ENCODE results near the gene BBLN.

Gene BBLN

DNA sequence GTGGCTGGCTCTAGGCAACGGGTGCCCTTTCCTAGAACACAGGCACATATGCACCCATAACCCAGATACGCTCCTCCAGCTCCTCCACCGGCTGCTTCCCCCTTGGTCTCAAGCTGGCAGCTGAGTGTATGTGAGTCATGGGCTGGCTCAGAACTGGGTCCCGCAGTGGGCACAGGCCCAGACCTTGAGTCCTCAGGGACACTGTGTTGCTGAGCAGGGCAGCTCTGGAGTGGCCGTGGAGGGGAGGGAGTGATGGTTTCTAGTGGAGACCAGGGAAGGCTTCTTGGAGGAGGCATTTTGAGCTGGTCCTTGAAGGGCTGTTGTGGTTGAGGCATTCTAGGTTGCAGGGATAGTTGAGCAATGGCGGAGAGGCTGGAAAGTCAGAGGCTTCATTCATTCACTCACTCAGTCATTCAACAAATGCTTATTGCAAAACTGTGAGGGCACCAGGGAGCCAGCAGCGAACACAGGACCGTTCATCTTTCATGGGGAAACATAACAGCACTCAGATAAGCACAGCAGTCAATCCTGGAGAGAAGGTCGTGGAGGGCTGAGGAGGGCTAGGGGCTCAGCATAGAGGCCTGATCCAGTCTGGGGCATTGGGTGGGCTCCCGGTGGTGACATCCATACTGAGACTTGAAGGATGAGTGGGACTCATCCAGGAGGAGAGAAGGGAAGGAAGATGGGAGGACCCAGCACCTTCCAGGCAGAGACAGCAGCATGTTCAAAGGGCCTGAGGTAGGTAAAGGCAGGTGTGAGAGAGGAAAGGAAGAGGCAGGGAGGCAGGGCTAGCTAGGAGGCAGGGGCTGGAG, 2.4 kb downstream of the BBLN start:
- no peaks in the 10 kb centered on the region for H3K27me3 ChIP-seq (ENCODE audit: low read depth, low read length)
- H4K20me1 ChIP-seq (ENCODE audit: insufficient read depth, low read length), result no peaks in the 10 kb centered on the region
- H3K27ac ChIP-seq (ENCODE audit: low read length), result no peak overlapping the region
- no peak overlapping the region for H3K4me2 ChIP-seq (ENCODE audit: low read length)
- TF ChIP-seq CTCF (IDR thresholded peaks at IDR 0.05; ENCODE audit: low read depth, low read length), result no peak
- no peak for TF ChIP-seq EZH2phosphoT487 (IDR thresholded peaks at IDR 0.05; ENCODE audit: low read depth)
- peaks cover 31% of the 10 kb centered on the region for H3K36me3 ChIP-seq (replicated peaks; ENCODE audit: low read depth, low read length)
- peaks cover 12% of the 10 kb centered on the region for H3K4me1 ChIP-seq (ENCODE audit: low read length)
- no peak overlapping the region for H3K4me3 ChIP-seq (ENCODE audit: low read length)
- no peak overlapping the region for H3K9ac ChIP-seq (ENCODE audit: low read length)
- no peaks in the 10 kb centered on the region for H3K9me3 ChIP-seq (ENCODE audit: insufficient read depth, low read length)
- H3K79me2 ChIP-seq (ENCODE audit: low read length), result peaks cover 8% of the 10 kb centered on the region
- H2AFZ ChIP-seq (ENCODE audit: low read depth, low read length), result no peak overlapping the region

GRCh38 chr9:128163027-128163515, 3.0 kb downstream of the BBLN start:
- no peak overlapping the region for H3K27ac ChIP-seq (ENCODE audit: low read length)
- no peaks in the 10 kb centered on the region for H3K9me3 ChIP-seq (ENCODE audit: insufficient read depth, low read length)
- TF ChIP-seq CTCF (IDR thresholded peaks at IDR 0.05; ENCODE audit: low read depth, low read length), result no peak
- no peak for TF ChIP-seq EZH2phosphoT487 (IDR thresholded peaks at IDR 0.05; ENCODE audit: low read depth)
- H3K79me2 ChIP-seq (ENCODE audit: low read length), result peaks cover 8% of the 10 kb centered on the region
- peaks cover 12% of the 10 kb centered on the region for H3K4me1 ChIP-seq (ENCODE audit: low read length)
- no peaks in the 10 kb centered on the region for H4K20me1 ChIP-seq (ENCODE audit: insufficient read depth, low read length)
- H3K4me3 ChIP-seq (ENCODE audit: low read length), result no peak overlapping the region
- H3K9ac ChIP-seq (ENCODE audit: low read length), result no peak overlapping the region
- peaks cover 36% of the 10 kb centered on the region for H3K36me3 ChIP-seq (replicated peaks; ENCODE audit: low read depth, low read length)
- H3K4me2 ChIP-seq (ENCODE audit: low read length), result no peak overlapping the region
- H3K27me3 ChIP-seq (ENCODE audit: low read depth, low read length), result no peaks in the 10 kb centered on the region
- no peak overlapping the region for H2AFZ ChIP-seq (ENCODE audit: low read depth, low read length)

GRCh38 chr9:128163523-128164306, 3.6 kb downstream of the BBLN start:
- H3K27me3 ChIP-seq (ENCODE audit: low read depth, low read length), result no peaks in the 10 kb centered on the region
- H2AFZ ChIP-seq (ENCODE audit: low read depth, low read length), result no peak overlapping the region
- H3K4me3 ChIP-seq (ENCODE audit: low read length), result no peak overlapping the region
- no peak overlapping the region for H3K27ac ChIP-seq (ENCODE audit: low read length)
- H3K79me2 ChIP-seq (ENCODE audit: low read length), result peaks cover 8% of the 10 kb centered on the region
- no peak overlapping the region for H3K9ac ChIP-seq (ENCODE audit: low read length)
- H3K9me3 ChIP-seq (ENCODE audit: insufficient read depth, low read length), result no peaks in the 10 kb centered on the region
- H4K20me1 ChIP-seq (ENCODE audit: insufficient read depth, low read length), result no peaks in the 10 kb centered on the region
- peaks cover 39% of the 10 kb centered on the region for H3K36me3 ChIP-seq (replicated peaks; ENCODE audit: low read depth, low read length)
- TF ChIP-seq EZH2phosphoT487 (IDR thresholded peaks at IDR 0.05; ENCODE audit: low read depth) (no peak), CTCF (IDR thresholded peaks at IDR 0.05; ENCODE audit: low read depth, low read length) (no peak)
- H3K4me2 ChIP-seq (ENCODE audit: low read length), result no peak overlapping the region
- peaks cover 12% of the 10 kb centered on the region for H3K4me1 ChIP-seq (ENCODE audit: low read length)

DNA sequence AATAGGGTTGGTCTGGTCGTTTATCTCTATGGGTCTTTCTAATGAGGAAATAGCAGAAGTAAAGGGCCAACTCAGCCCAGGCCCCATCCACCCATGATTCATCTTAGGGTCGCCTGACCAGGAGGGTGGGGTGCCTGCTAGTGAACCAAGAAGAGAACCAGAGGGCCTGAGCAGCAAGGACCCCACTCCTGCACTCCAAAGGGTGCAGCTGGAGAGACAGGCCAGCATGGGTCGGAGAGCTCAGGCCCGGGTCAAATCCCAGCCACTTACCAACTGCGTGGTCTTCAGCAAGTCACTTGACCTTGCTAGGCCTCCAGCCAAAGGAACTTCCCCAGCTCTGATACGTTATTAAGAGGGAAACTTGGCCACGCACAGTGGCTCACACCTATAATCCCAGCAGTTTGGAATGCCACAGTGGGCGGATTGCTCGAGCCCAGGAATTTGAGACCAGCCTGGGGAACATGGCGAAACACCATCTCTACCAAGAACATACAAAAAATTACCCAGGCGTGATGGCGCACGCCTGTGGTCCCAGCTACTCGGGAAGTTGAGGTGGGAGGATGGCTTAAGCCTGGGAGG, 4.3 kb downstream of the BBLN start:
- no peaks in the 10 kb centered on the region for H3K9me3 ChIP-seq (ENCODE audit: insufficient read depth, low read length)
- no peaks in the 10 kb centered on the region for H4K20me1 ChIP-seq (ENCODE audit: insufficient read depth, low read length)
- peaks cover 10% of the 10 kb centered on the region for H3K4me1 ChIP-seq (ENCODE audit: low read length)
- peaks cover 8% of the 10 kb centered on the region for H3K79me2 ChIP-seq (ENCODE audit: low read length)
- no peak overlapping the region for H3K4me3 ChIP-seq (ENCODE audit: low read length)
- no peak for TF ChIP-seq EZH2phosphoT487 (IDR thresholded peaks at IDR 0.05; ENCODE audit: low read depth)
- no peak for TF ChIP-seq CTCF (IDR thresholded peaks at IDR 0.05; ENCODE audit: low read depth, low read length)
- no peaks in the 10 kb centered on the region for H3K27me3 ChIP-seq (ENCODE audit: low read depth, low read length)
- H3K9ac ChIP-seq (ENCODE audit: low read length), result no peak overlapping the region
- no peak overlapping the region for H2AFZ ChIP-seq (ENCODE audit: low read depth, low read length)
- H3K4me2 ChIP-seq (ENCODE audit: low read length), result no peak overlapping the region
- H3K27ac ChIP-seq (ENCODE audit: low read length), result no peak overlapping the region
- peaks cover 44% of the 10 kb centered on the region for H3K36me3 ChIP-seq (replicated peaks; ENCODE audit: low read depth, low read length)
